ENCODE measurements around the gene WNT4. TPM values are rescaled to one million over a fixed set of nuclear protein-coding genes. Genes with fewer than 3 reads are reported as not detected.

The WNT4 gene
- total and polyA plus RNA-seq, 2 of the 8 experiments (the other 6 are each of a cell fraction or from before 2014, with no cell fraction given): 1.3 to 6.6 TPM

DNA sequence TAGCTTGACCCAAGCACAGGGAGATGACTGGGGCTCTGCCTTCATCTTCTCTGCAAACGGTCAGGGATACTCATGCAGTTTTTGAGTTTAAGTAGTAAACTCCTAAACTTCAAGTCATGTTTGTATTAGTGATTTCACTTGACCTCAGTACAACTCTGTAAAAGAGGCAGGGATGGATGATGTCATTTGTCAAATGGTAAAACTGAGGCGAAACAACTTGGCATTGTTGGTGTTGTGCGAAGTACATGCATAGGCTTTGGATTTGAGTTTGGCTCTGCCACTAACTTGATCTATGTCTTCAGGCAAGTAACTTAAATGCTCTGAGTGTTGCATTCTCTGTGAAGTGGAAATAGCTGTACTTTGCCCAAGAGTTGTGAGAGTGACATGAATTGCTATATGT, 42.7 kb downstream of the WNT4 start (continued):
- TF ChIP-seq, protein P1, sequence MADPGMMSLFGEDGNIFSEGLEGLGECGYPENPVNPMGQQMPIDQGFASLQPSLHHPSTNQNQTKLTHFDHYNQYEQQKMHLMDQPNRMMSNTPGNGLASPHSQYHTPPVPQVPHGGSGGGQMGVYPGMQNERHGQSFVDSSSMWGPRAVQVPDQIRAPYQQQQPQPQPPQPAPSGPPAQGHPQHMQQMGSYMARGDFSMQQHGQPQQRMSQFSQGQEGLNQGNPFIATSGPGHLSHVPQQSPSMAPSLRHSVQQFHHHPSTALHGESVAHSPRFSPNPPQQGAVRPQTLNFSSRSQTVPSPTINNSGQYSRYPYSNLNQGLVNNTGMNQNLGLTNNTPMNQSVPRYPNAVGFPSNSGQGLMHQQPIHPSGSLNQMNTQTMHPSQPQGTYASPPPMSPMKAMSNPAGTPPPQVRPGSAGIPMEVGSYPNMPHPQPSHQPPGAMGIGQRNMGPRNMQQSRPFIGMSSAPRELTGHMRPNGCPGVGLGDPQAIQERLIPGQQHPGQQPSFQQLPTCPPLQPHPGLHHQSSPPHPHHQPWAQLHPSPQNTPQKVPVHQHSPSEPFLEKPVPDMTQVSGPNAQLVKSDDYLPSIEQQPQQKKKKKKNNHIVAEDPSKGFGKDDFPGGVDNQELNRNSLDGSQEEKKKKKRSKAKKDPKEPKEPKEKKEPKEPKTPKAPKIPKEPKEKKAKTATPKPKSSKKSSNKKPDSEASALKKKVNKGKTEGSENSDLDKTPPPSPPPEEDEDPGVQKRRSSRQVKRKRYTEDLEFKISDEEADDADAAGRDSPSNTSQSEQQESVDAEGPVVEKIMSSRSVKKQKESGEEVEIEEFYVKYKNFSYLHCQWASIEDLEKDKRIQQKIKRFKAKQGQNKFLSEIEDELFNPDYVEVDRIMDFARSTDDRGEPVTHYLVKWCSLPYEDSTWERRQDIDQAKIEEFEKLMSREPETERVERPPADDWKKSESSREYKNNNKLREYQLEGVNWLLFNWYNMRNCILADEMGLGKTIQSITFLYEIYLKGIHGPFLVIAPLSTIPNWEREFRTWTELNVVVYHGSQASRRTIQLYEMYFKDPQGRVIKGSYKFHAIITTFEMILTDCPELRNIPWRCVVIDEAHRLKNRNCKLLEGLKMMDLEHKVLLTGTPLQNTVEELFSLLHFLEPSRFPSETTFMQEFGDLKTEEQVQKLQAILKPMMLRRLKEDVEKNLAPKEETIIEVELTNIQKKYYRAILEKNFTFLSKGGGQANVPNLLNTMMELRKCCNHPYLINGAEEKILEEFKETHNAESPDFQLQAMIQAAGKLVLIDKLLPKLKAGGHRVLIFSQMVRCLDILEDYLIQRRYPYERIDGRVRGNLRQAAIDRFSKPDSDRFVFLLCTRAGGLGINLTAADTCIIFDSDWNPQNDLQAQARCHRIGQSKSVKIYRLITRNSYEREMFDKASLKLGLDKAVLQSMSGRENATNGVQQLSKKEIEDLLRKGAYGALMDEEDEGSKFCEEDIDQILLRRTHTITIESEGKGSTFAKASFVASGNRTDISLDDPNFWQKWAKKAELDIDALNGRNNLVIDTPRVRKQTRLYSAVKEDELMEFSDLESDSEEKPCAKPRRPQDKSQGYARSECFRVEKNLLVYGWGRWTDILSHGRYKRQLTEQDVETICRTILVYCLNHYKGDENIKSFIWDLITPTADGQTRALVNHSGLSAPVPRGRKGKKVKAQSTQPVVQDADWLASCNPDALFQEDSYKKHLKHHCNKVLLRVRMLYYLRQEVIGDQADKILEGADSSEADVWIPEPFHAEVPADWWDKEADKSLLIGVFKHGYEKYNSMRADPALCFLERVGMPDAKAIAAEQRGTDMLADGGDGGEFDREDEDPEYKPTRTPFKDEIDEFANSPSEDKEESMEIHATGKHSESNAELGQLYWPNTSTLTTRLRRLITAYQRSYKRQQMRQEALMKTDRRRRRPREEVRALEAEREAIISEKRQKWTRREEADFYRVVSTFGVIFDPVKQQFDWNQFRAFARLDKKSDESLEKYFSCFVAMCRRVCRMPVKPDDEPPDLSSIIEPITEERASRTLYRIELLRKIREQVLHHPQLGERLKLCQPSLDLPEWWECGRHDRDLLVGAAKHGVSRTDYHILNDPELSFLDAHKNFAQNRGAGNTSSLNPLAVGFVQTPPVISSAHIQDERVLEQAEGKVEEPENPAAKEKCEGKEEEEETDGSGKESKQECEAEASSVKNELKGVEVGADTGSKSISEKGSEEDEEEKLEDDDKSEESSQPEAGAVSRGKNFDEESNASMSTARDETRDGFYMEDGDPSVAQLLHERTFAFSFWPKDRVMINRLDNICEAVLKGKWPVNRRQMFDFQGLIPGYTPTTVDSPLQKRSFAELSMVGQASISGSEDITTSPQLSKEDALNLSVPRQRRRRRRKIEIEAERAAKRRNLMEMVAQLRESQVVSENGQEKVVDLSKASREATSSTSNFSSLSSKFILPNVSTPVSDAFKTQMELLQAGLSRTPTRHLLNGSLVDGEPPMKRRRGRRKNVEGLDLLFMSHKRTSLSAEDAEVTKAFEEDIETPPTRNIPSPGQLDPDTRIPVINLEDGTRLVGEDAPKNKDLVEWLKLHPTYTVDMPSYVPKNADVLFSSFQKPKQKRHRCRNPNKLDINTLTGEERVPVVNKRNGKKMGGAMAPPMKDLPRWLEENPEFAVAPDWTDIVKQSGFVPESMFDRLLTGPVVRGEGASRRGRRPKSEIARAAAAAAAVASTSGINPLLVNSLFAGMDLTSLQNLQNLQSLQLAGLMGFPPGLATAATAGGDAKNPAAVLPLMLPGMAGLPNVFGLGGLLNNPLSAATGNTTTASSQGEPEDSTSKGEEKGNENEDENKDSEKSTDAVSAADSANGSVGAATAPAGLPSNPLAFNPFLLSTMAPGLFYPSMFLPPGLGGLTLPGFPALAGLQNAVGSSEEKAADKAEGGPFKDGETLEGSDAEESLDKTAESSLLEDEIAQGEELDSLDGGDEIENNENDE (IDR thresholded peaks at IDR 0.05; ENCODE audit: insufficient replicate concordance, low read length): no peak
- no peak for TF ChIP-seq KDM5A (IDR thresholded peaks at IDR 0.05; ENCODE audit: low read length)
- TF ChIP-seq BRCA1 (IDR thresholded peaks at IDR 0.05; ENCODE audit: low read depth, low read length): no peak
- no peak for TF ChIP-seq RXRA (IDR thresholded peaks at IDR 0.05; ENCODE audit: insufficient read depth, low read depth, low read length)
